ENCODE data around the gene SMIM22.

DNA sequence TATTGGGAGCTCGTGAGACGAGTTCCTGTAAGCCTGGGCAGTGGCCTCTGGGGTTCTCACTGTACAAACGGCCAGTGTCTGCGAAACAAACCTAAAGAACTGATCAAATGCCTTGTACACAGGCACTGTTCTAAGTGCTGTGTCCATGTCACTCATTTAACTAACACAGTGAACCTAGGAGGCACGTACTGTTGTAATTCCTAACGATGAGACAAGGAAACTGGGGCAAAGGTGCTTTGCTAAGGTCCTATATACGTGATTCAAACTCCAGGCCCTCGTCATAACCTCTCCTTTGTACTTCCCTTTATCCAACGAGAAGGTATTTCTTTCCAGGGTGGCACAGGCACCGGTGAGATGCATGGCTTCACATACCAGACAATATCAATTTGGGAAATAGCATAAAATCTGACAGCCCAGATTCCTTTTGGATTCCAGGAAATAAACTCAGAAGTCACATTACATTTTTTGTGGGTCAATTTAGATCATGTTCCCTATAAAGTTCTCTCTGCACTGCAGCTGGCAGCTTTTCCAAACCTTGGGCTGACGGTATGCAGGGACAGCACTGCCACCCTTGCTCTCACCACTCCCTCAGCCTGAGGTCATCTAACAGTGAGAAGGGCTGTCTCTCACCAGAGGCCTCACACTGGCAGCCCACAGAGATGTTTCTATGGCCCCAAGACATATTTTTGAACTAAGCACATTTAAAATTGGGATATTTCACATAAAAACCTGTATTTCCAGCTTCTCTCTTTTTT is 33.6 kb downstream of the SMIM22 start:
- TF ChIP-seq CTCF (IDR thresholded peaks at IDR 0.05): no peak
- no peak for TF ChIP-seq POLR2A (IDR thresholded peaks at IDR 0.05)
